Kidney epithelial cell (primary cell): ENCODE measurements around the gene TRIM63. TPM values are rescaled to one million over a fixed set of nuclear protein-coding genes. Genes with fewer than 3 reads are reported as not detected.

Source experiments
- DNase-seq: peaks from one replicate; pipeline ENCODE4 v3.0.0-alpha.2; 2010; ENCODE audit warnings: low read depth
- H3K27me3 ChIP-seq: 2 replicates; pipeline ENCODE4 v1.6.0; 2011; ENCODE audit warnings: low read length; ENCODE audit not compliant: control insufficient read depth, insufficient read depth
- H3K36me3 ChIP-seq: 2 replicates; pipeline ENCODE4 v1.5.1; 2011; ENCODE audit warnings: low read length; ENCODE audit not compliant: control insufficient read depth, insufficient read depth
- H3K4me3 ChIP-seq: 2 replicates; pipeline ENCODE4 v1.5.1; 2011; ENCODE audit warnings: low read depth, mild to moderate bottlenecking, control low read depth, low read length
- CTCF ChIP-seq: IDR thresholded peaks from 2 replicates; pipeline ENCODE4 v1.5.1; 2011; ENCODE audit warnings: mild to moderate bottlenecking, moderate library complexity, low read length, control low read depth, inconsistent platforms; ENCODE audit not compliant: insufficient read depth, poor library complexity, severe bottlenecking
- total RNA-seq: library from RNA; depleted of rRNA; stranded (reverse); fragments of >200 nt; gene quantifications from 2 replicates; pipeline ENCODE4 v1.2.3, GENCODE V29; 2015

Gene TRIM63
- total RNA-seq, 1 donor from 2014 or later = not detected

- peak; percentile 21 for TF ChIP-seq CTCF
- DNase-seq = no peak
- no peaks in the 10 kb centered on the region for H3K36me3 ChIP-seq
- peaks cover 5% of the 10 kb centered on the region for H3K27me3 ChIP-seq
- H3K4me3 ChIP-seq = no peak overlapping the region
Measured at GRCh38 chr1:26009796-26010447, 57.5 kb downstream of the TRIM63 start.

- H3K27me3 ChIP-seq = peaks cover 5% of the 10 kb centered on the region
- no peak for TF ChIP-seq CTCF
- no peak for DNase-seq
- no peak overlapping the region for H3K4me3 ChIP-seq
- H3K36me3 ChIP-seq = no peaks in the 10 kb centered on the region
Measured at GRCh38 chr1:26006710-26007109, 60.7 kb downstream of the TRIM63 start.

- Histone ChIP-seq H3K4me3 (no peak overlapping the region), H3K27me3 (peaks cover 5% of the 10 kb centered on the region), H3K36me3 (no peaks in the 10 kb centered on the region)
- TF ChIP-seq CTCF = no peak
- DNase-seq = no peak
Measured at GRCh38 chr1:26005434-26006105, 61.9 kb downstream of the TRIM63 start.

- Histone ChIP-seq H3K4me3 (no peak overlapping the region), H3K36me3 (no peaks in the 10 kb centered on the region), H3K27me3 (peaks cover 5% of the 10 kb centered on the region)
- no peak for DNase-seq
- TF ChIP-seq CTCF = no peak
Measured at GRCh38 chr1:26003756-26004155, 63.7 kb downstream of the TRIM63 start.

- no peak for TF ChIP-seq CTCF
- Histone ChIP-seq H3K4me3 (no peak overlapping the region), H3K27me3 (peaks cover 5% of the 10 kb centered on the region)
Measured at GRCh38 chr1:26003262-26003661, 64.2 kb downstream of the TRIM63 start.

More at GRCh38 chr1:26003262-26003661, 64.2 kb downstream of the TRIM63 start:
- DNase-seq = no peak
- no peaks in the 10 kb centered on the region for H3K36me3 ChIP-seq

Other genes with a start within 250 kb of the TRIM63 start
- gene MTFR1L, start 247.7 kb downstream of the TRIM63 start, total RNA-seq = 46.3 and 51.0 TPM in 2 replicates
- gene AUNIP, start 208.2 kb downstream of the TRIM63 start, total RNA-seq = 1.7 and 6.2 TPM in 2 replicates
- 8.7 and 11.9 TPM in 2 replicates for gene PAQR7, start 191.9 kb downstream of the TRIM63 start, total RNA-seq
- 182 and 207 TPM in 2 replicates for gene STMN1, start 161.2 kb downstream of the TRIM63 start, total RNA-seq
- gene PAFAH2, start 69.6 kb downstream of the TRIM63 start, total RNA-seq = 20.8 and 23.1 TPM in 2 replicates
- 1.3 TPM in 1 of 2 replicates, not detected in the other for gene EXTL1, start 45.9 kb downstream of the TRIM63 start, total RNA-seq
- 0.48 and 0.75 TPM in 2 replicates for gene SLC30A2, start 21.5 kb downstream of the TRIM63 start, total RNA-seq
- 6.6 and 6.8 TPM in 2 replicates for gene PDIK1L, start 44.2 kb upstream of the TRIM63 start, total RNA-seq
- gene FAM110D, start 91.4 kb upstream of the TRIM63 start, total RNA-seq = 0.07 and 0.79 TPM in 2 replicates
- gene C1orf232, start 101.3 kb upstream of the TRIM63 start, total RNA-seq = not detected in 2 replicates
- 53.0 and 73.8 TPM in 2 replicates for gene ZNF593, start 102.3 kb upstream of the TRIM63 start, total RNA-seq
- not detected in 2 replicates for gene ZNF593OS, start 104.2 kb upstream of the TRIM63 start, total RNA-seq
- 15.2 and 16.8 TPM in 2 replicates for gene CNKSR1, start 109.9 kb upstream of the TRIM63 start, total RNA-seq
- 0.04 TPM in 1 of 2 replicates, not detected in the other for gene CATSPER4, start 123.0 kb upstream of the TRIM63 start, total RNA-seq
- gene CEP85, start 166.6 kb upstream of the TRIM63 start, total RNA-seq = 7.5 and 9.7 TPM in 2 replicates
- 113 and 133 TPM in 2 replicates for gene SH3BGRL3, start 212.5 kb upstream of the TRIM63 start, total RNA-seq
- gene UBXN11, start 239.0 kb upstream of the TRIM63 start, total RNA-seq = 9.4 and 10.2 TPM in 2 replicates